ENCODE data around the gene EDRF1. TPM values are rescaled to one million over a fixed set of nuclear protein-coding genes. Genes with fewer than 3 reads are reported as not detected.
A peak's percentile ranks its signal among the peaks of the same experiment; 100 is the strongest.

The EDRF1 gene
- total and polyA plus RNA-seq, 4 donors, result 7.5 to 27.8 (median 22.9) TPM

- 89 to 91% methylated on average over 26 of the region's 26 CpGs for WGBS, 2 donors
- DNase-seq, result peak in 1 of 2 donors; percentile 14
- H3K27ac ChIP-seq (ENCODE audit: low read depth in 1 of 2, low read length in 2 of 2), result no peak within 1 kb of the TSS
These were observed 56.1 kb downstream of the EDRF1 start, which contains the start of gene MMP21 for GRCh38 chr10:125775491-125776106. MMP21 (minus strand) TSS chr10:125775821; CDS start chr10:125775821, 0 bp downstream.

GRCh38 chr10:125777806-125778205, 58.3 kb downstream of the EDRF1 start:
- Histone ChIP-seq H3K4me3 (ENCODE audit: low read length in 2 of 2) (no peak overlapping the region), H3K36me3 (ENCODE audit: control insufficient read depth in 1 of 2, insufficient read depth in 2 of 2, low read length in 1 of 2) (no peaks in the 10 kb centered on the region), H3K4me1 (ENCODE audit: control insufficient read depth in 1 of 2, insufficient read depth in 2 of 2, low read length in 2 of 2) (no peaks in the 10 kb centered on the region), H3K27ac (ENCODE audit: low read depth in 1 of 2, low read length in 2 of 2) (no peak overlapping the region), H3K27me3 (ENCODE audit: control insufficient read depth in 1 of 2, insufficient read depth in 2 of 2, low read length in 1 of 2) (no peaks in the 10 kb centered on the region), H3K9me3 (ENCODE audit: control insufficient read depth, low read length) (no peaks in the 10 kb centered on the region)
- DNase-seq (peak in 1 of 2 donors; percentile 50), ATAC-seq (ENCODE audit: low FRiP score) (no peak)
- intact Hi-C loops (cut with DNase I), result no loop called here
- 89 to 91% methylated on average over 9 of the region's 9 CpGs for WGBS, 2 donors

More at GRCh38 chr10:125775491-125776106, 56.1 kb downstream of the EDRF1 start, which contains the start of gene MMP21:
- Histone ChIP-seq H3K36me3 (ENCODE audit: control insufficient read depth in 1 of 2, insufficient read depth in 2 of 2, low read length in 1 of 2) (no peaks in the 10 kb centered on the region), H3K4me3 (ENCODE audit: low read length in 2 of 2) (no peak within 1 kb of the TSS), H3K9me3 (ENCODE audit: control insufficient read depth, low read length) (no peaks in the 10 kb centered on the region), H3K4me1 (ENCODE audit: control insufficient read depth in 1 of 2, insufficient read depth in 2 of 2, low read length in 2 of 2) (no peaks in the 10 kb centered on the region), H3K27me3 (ENCODE audit: control insufficient read depth in 1 of 2, insufficient read depth in 2 of 2, low read length in 1 of 2) (no peaks in the 10 kb centered on the region)
- intact Hi-C loops (cut with DNase I), result no loop called here
- ATAC-seq (ENCODE audit: low FRiP score), result no peak

DNA sequence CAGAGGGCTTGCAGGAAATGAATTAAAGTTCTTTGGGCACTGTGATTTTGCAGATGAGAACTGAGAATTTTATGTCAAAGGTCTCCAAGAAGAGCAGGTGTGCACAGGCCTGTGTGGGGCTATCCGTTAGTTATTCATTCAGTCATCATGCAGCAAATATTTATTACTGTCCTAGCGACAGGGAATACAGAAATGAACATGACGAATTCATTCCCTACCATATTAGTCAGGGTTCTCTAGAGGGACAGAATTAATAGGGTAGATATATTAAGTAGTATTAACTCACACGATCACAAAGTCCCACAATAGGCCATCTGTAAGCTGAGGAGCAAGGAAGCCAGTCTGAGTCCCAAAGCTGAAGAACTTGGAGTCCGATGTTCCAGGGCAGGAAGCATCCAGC, 59.0 kb downstream of the EDRF1 start:
- intact Hi-C loops (cut with DNase I), result no loop called here
- 52 to 77% methylated on average over 5 of the region's 5 CpGs for WGBS, 2 donors
- no peak for ATAC-seq (ENCODE audit: low FRiP score)

DNA sequence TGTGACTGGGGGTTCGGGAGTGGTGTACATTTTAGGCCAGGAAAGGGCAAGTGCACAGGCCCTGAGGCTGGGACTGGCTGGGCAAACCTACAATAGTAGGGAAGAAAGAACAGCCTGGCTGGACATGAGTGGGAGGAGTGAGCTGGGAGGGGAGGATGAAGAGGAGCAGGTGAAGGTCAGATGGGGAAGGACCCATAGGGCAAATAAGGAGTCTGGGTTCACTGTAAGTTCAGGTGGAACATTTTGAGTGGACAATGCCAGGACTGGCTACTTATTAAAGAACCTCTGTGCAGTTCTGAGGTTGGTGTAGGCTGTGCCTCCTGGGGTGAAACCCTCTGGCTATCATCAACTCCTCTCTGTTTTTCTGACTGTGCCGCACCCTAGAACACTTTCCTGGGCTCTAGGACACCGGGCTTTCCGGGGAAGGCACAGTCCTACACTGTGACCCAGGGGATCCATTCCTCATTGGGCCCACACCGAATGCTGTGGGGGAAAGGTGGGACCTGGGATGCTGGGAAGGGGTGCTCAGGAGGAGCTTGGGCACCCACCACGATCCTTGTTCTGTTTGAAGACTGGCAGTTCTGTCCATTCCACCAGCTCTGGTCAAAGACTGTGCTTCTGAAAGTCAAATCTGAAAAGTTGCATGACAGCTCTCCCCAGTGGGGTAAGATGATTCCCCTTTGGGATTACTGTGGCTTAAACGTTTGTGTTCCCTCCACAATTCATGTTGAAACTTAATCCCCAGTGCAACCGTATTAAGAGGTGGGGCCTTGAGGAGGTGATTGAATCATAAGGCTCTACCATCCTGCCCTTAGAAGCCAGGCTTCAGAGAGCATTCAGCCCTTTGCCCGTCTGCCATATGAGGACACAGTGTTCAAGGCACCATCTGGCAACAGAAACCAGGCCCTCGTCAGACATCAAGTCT, 60.2 kb downstream of the EDRF1 start:
- intact Hi-C loops (cut with DNase I), result no loop called here
- ATAC-seq (ENCODE audit: low FRiP score) (no peak), DNase-seq (peak in 1 of 2 donors; percentile 59)
- no peaks in the 10 kb centered on the region for H3K36me3 ChIP-seq (ENCODE audit: control insufficient read depth in 1 of 2, insufficient read depth in 2 of 2, low read length in 1 of 2)
- H3K27ac ChIP-seq (ENCODE audit: low read depth in 1 of 2, low read length in 2 of 2), result no peak overlapping the region
- H3K27me3 ChIP-seq (ENCODE audit: control insufficient read depth in 1 of 2, insufficient read depth in 2 of 2, low read length in 1 of 2), result no peaks in the 10 kb centered on the region
- WGBS, 2 donors, result 75 to 81% methylated on average over 10 of the region's 10 CpGs
- H3K4me1 ChIP-seq (ENCODE audit: control insufficient read depth in 1 of 2, insufficient read depth in 2 of 2, low read length in 2 of 2), result no peaks in the 10 kb centered on the region
- no peak overlapping the region for H3K4me3 ChIP-seq (ENCODE audit: low read length in 2 of 2)
- H3K9me3 ChIP-seq (ENCODE audit: control insufficient read depth, low read length), result no peaks in the 10 kb centered on the region

More for the DNA sequence above, 59.0 kb downstream of the EDRF1 start:
- Histone ChIP-seq H3K4me3 (ENCODE audit: low read length in 2 of 2) (no peak overlapping the region), H3K27me3 (ENCODE audit: control insufficient read depth in 1 of 2, insufficient read depth in 2 of 2, low read length in 1 of 2) (no peaks in the 10 kb centered on the region), H3K27ac (ENCODE audit: low read depth in 1 of 2, low read length in 2 of 2) (no peak overlapping the region), H3K36me3 (ENCODE audit: control insufficient read depth in 1 of 2, insufficient read depth in 2 of 2, low read length in 1 of 2) (no peaks in the 10 kb centered on the region), H3K4me1 (ENCODE audit: control insufficient read depth in 1 of 2, insufficient read depth in 2 of 2, low read length in 2 of 2) (no peaks in the 10 kb centered on the region), H3K9me3 (ENCODE audit: control insufficient read depth, low read length) (no peaks in the 10 kb centered on the region)
- no peak for DNase-seq

GRCh38 chr10:125781374-125781773, 61.9 kb downstream of the EDRF1 start:
- no peaks in the 10 kb centered on the region for H3K27me3 ChIP-seq (ENCODE audit: control insufficient read depth in 1 of 2, insufficient read depth in 2 of 2, low read length in 1 of 2)
- H3K27ac ChIP-seq (ENCODE audit: low read depth in 1 of 2, low read length in 2 of 2), result no peak overlapping the region
- DNase-seq (peak in 1 of 2 donors; percentile 43), ATAC-seq (ENCODE audit: low FRiP score) (no peak)
- WGBS, 2 donors, result 91 to 94% methylated on average over 8 of the region's 8 CpGs
- no peaks in the 10 kb centered on the region for H3K9me3 ChIP-seq (ENCODE audit: control insufficient read depth, low read length)
- H3K36me3 ChIP-seq (ENCODE audit: control insufficient read depth in 1 of 2, insufficient read depth in 2 of 2, low read length in 1 of 2), result no peaks in the 10 kb centered on the region
- H3K4me3 ChIP-seq (ENCODE audit: low read length in 2 of 2), result no peak overlapping the region
- intact Hi-C loops (cut with DNase I), result no loop called here
- H3K4me1 ChIP-seq (ENCODE audit: control insufficient read depth in 1 of 2, insufficient read depth in 2 of 2, low read length in 2 of 2), result no peaks in the 10 kb centered on the region

DNA sequence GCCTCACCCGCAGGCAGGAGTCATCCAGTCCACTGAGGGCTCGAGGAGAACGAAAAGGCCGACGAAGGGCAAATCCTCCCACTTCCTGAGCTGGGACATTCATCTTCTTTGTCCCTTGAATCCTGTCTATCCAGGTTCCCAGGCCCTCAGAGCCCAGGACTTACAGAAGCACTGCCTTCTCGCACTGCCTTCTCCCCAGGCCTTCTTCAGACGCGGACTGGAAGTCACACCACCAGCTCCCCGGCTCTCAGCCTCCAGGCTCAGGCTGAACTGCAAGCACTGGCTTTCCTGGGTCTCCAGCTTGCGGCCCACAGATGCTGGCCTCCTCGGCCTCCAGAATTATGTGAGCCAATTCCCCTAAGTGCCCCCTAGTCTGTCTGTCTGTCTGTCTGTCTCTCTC, 62.5 kb downstream of the EDRF1 start:
- WGBS, 2 donors, result 78 to 80% methylated on average over 11 of the region's 11 CpGs
- Histone ChIP-seq H3K4me3 (ENCODE audit: low read length in 2 of 2) (no peak overlapping the region), H3K36me3 (ENCODE audit: control insufficient read depth in 1 of 2, insufficient read depth in 2 of 2, low read length in 1 of 2) (no peaks in the 10 kb centered on the region), H3K4me1 (ENCODE audit: control insufficient read depth in 1 of 2, insufficient read depth in 2 of 2, low read length in 2 of 2) (no peaks in the 10 kb centered on the region), H3K9me3 (ENCODE audit: control insufficient read depth, low read length) (no peaks in the 10 kb centered on the region), H3K27ac (ENCODE audit: low read depth in 1 of 2, low read length in 2 of 2) (no peak overlapping the region), H3K27me3 (ENCODE audit: control insufficient read depth in 1 of 2, insufficient read depth in 2 of 2, low read length in 1 of 2) (no peaks in the 10 kb centered on the region)
- ATAC-seq (ENCODE audit: low FRiP score) (no peak), DNase-seq (peak in 1 of 2 donors; percentile 44)
- intact Hi-C loops (cut with DNase I), result no loop called here

DNA sequence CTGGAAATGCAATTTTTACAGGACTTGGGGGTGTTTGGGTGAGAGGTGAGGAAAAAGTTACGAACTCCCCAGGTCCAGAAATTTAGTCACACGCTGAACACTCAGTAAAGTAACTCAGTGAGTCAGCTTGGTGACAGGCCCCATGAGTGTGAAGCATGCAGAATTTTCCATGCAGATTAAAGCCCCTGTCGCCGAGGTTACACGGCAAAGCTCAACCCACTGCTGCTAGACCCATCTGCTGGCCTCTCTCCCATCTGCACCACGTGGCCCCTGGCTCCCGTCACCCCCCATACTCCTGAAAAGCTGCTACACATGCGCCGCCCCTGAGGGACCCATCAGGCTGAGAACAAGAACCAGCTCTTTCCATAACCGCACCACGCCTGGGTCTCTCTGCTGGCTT, 63.1 kb downstream of the EDRF1 start:
- H3K9me3 ChIP-seq (ENCODE audit: control insufficient read depth, low read length), result no peaks in the 10 kb centered on the region
- WGBS, 2 donors, result 73% methylated on average over 11 of the region's 11 CpGs
- H3K27me3 ChIP-seq (ENCODE audit: control insufficient read depth in 1 of 2, insufficient read depth in 2 of 2, low read length in 1 of 2), result no peaks in the 10 kb centered on the region
- DNase-seq (peak in 1 of 2 donors; percentile 62), ATAC-seq (ENCODE audit: low FRiP score) (no peak)
- H3K36me3 ChIP-seq (ENCODE audit: control insufficient read depth in 1 of 2, insufficient read depth in 2 of 2, low read length in 1 of 2), result no peaks in the 10 kb centered on the region
- H3K4me3 ChIP-seq (ENCODE audit: low read length in 2 of 2), result no peak overlapping the region
- no peaks in the 10 kb centered on the region for H3K4me1 ChIP-seq (ENCODE audit: control insufficient read depth in 1 of 2, insufficient read depth in 2 of 2, low read length in 2 of 2)
- no peak overlapping the region for H3K27ac ChIP-seq (ENCODE audit: low read depth in 1 of 2, low read length in 2 of 2)
- intact Hi-C loops (cut with DNase I), result no loop called here

- DNase-seq, result peak in 1 of 2 donors; percentile 16
- WGBS, 2 donors, result 83 to 87% methylated on average over 7 of the region's 7 CpGs
- no peaks in the 10 kb centered on the region for H3K4me1 ChIP-seq (ENCODE audit: control insufficient read depth in 1 of 2, insufficient read depth in 2 of 2, low read length in 2 of 2)
- H3K27ac ChIP-seq (ENCODE audit: low read depth in 1 of 2, low read length in 2 of 2), result no peak overlapping the region
- no peaks in the 10 kb centered on the region for H3K36me3 ChIP-seq (ENCODE audit: control insufficient read depth in 1 of 2, insufficient read depth in 2 of 2, low read length in 1 of 2)
- intact Hi-C loops (cut with DNase I), result no loop called here
- H3K4me3 ChIP-seq (ENCODE audit: low read length in 2 of 2), result no peak overlapping the region
- no peaks in the 10 kb centered on the region for H3K9me3 ChIP-seq (ENCODE audit: control insufficient read depth, low read length)
- H3K27me3 ChIP-seq (ENCODE audit: control insufficient read depth in 1 of 2, insufficient read depth in 2 of 2, low read length in 1 of 2), result no peaks in the 10 kb centered on the region
- ATAC-seq (ENCODE audit: low FRiP score), result no peak
These were observed 63.9 kb downstream of the EDRF1 start for GRCh38 chr10:125783408-125783807.
